ENCODE measurements around the gene ZFAND2B. TPM values are rescaled to one million over a fixed set of nuclear protein-coding genes. Genes with fewer than 3 reads are reported as not detected.

The ZFAND2B gene
- polyA plus RNA-seq, 1 donor from 2014 or later = 73.6 TPM

GRCh38 chr2:219251656-219252055 lies 45.1 kb downstream of the ZFAND2B start:
- Histone ChIP-seq H3K4me3 (ENCODE audit: low read length) (no peak overlapping the region), H2AFZ (ENCODE audit: low read depth, low read length) (no peak overlapping the region), H3K79me2 (replicated peaks; ENCODE audit: insufficient read depth, low read length) (no peaks in the 10 kb centered on the region), H3K27me3 (ENCODE audit: insufficient read depth, low read depth, low read length) (peaks cover 53% of the 10 kb centered on the region), H3K27ac (ENCODE audit: low read length) (no peak overlapping the region), H3K9ac (ENCODE audit: low read length) (no peak overlapping the region), H3K9me2 (ENCODE audit: insufficient read depth, low read length) (no peaks in the 10 kb centered on the region), H4K20me1 (ENCODE audit: insufficient read depth) (no peaks in the 10 kb centered on the region), H3F3A (ENCODE audit: insufficient read depth, low read length, poor library complexity, severe bottlenecking) (no peaks in the 10 kb centered on the region), H3K4me2 (ENCODE audit: low read length) (no peak overlapping the region), H3K36me3 (ENCODE audit: insufficient read depth, low read length) (peaks cover 8% of the 10 kb centered on the region), H3K9me3 (ENCODE audit: low read length) (no peaks in the 10 kb centered on the region)
- TF ChIP-seq RAD21 (conservative IDR thresholded peaks at IDR 0.05) (no peak), TAF1 (IDR thresholded peaks at IDR 0.05; ENCODE audit: low read depth) (no peak), POLR2AphosphoS5 (IDR thresholded peaks at IDR 0.05) (no peak), REST (IDR thresholded peaks at IDR 0.05; ENCODE audit: borderline replicate concordance) (no peak), EP300 (conservative IDR thresholded peaks at IDR 0.05; ENCODE audit: poor library complexity, severe bottlenecking) (no peak), EZH2 (IDR thresholded peaks at IDR 0.05; ENCODE audit: borderline replicate concordance, insufficient read depth, low read length, poor library complexity, severe bottlenecking) (no peak), SMC3 (conservative IDR thresholded peaks at IDR 0.05; ENCODE audit: poor library complexity) (no peak), MXI1 (conservative IDR thresholded peaks at IDR 0.05; ENCODE audit: poor library complexity, severe bottlenecking) (no peak), CTCF (IDR thresholded peaks at IDR 0.05; ENCODE audit: poor library complexity, severe bottlenecking) (no peak)

GRCh38 chr2:219252084-219252483 lies 45.5 kb downstream of the ZFAND2B start:
- Histone ChIP-seq H3K9me3 (ENCODE audit: low read length) (no peaks in the 10 kb centered on the region), H3K27me3 (ENCODE audit: insufficient read depth, low read depth, low read length) (peaks cover 56% of the 10 kb centered on the region)

More at GRCh38 chr2:219252084-219252483, 45.5 kb downstream of the ZFAND2B start:
- no peaks in the 10 kb centered on the region for H3K79me2 ChIP-seq (replicated peaks; ENCODE audit: insufficient read depth, low read length)
- H3K36me3 ChIP-seq (ENCODE audit: insufficient read depth, low read length) = peaks cover 8% of the 10 kb centered on the region
- H3K9me2 ChIP-seq (ENCODE audit: insufficient read depth, low read length) = no peaks in the 10 kb centered on the region
- H3K27ac ChIP-seq (ENCODE audit: low read length) = no peak overlapping the region
- no peak for TF ChIP-seq MXI1 (conservative IDR thresholded peaks at IDR 0.05; ENCODE audit: poor library complexity, severe bottlenecking)
- TF ChIP-seq POLR2AphosphoS5 (IDR thresholded peaks at IDR 0.05) = no peak
- TF ChIP-seq EP300 (conservative IDR thresholded peaks at IDR 0.05; ENCODE audit: poor library complexity, severe bottlenecking) = no peak
- no peak for TF ChIP-seq EZH2 (IDR thresholded peaks at IDR 0.05; ENCODE audit: borderline replicate concordance, insufficient read depth, low read length, poor library complexity, severe bottlenecking)
- TF ChIP-seq RAD21 (conservative IDR thresholded peaks at IDR 0.05) = no peak
- TF ChIP-seq TAF1 (IDR thresholded peaks at IDR 0.05; ENCODE audit: low read depth) = no peak
- TF ChIP-seq CTCF (IDR thresholded peaks at IDR 0.05; ENCODE audit: poor library complexity, severe bottlenecking) = no peak
- TF ChIP-seq REST (IDR thresholded peaks at IDR 0.05; ENCODE audit: borderline replicate concordance) = no peak
- no peak for TF ChIP-seq SMC3 (conservative IDR thresholded peaks at IDR 0.05; ENCODE audit: poor library complexity)
- no peaks in the 10 kb centered on the region for H3F3A ChIP-seq (ENCODE audit: insufficient read depth, low read length, poor library complexity, severe bottlenecking)
- no peak overlapping the region for H3K4me3 ChIP-seq (ENCODE audit: low read length)
- H2AFZ ChIP-seq (ENCODE audit: low read depth, low read length) = no peak overlapping the region
- no peak overlapping the region for H3K4me2 ChIP-seq (ENCODE audit: low read length)
- no peak overlapping the region for H3K9ac ChIP-seq (ENCODE audit: low read length)
- H4K20me1 ChIP-seq (ENCODE audit: insufficient read depth) = no peaks in the 10 kb centered on the region
